GM04503 (cell line): ENCODE measurements around the gene FXN.
"Not testable (repeated sequence)": the region's sequence is repeated elsewhere in the genome, so short reads cannot be mapped to it uniquely, and the experiment has no call there.

Experiments used
- DNase-seq: peaks from one replicate; pipeline ENCODE4 v3.0.0-alpha.2; 2012; ENCODE audit warnings: low read depth

Gene FXN

GRCh38 chr9:69027355-69028097 lies 8.0 kb upstream of the FXN start:
- no peak for DNase-seq

DNA sequence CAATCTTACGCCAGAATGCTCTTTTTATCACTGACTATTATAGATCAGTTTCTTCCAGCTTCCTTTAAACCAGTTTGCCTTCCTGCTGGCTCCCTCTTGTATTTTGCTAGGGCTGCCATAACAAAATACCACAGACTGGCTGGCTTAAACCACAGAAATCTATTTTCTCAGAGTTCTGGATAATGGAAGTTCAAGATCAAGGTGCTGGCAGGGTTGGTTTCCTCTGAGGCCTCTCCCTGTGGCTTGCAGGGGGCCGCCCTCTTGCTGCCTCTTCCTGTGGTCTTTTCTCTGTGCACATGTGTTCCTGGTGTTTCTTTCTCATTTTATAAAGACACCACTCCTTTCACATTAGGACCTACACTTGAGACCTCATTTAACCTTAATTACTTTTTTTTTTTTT lies 6.8 kb upstream of the FXN start:
- DNase-seq, result no peak

DNA sequence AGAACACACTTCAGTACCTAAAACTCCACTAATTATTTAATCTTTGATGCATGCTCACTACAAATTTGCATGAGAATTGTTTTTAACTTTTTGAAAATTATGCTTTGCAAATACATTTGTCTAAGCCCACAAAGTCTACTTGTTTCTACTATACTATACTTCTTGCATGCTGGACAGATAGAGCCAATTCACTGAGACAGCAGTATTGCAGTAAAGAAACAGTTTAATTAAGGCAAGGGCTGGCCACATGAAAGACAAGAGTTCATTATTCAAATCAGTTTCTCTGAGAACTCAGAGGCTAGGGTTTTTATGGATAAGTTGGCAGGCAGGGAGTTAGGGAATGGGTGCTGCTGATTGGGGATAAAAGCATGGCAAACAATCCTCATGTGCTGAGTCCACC lies 6.0 kb upstream of the FXN start:
- DNase-seq, result no peak

GRCh38 chr9:69030851-69031645 lies 4.5 kb upstream of the FXN start:
- no peak for DNase-seq

- no peak for DNase-seq
Observed at GRCh38 chr9:69034071-69034470, 1.5 kb upstream of the FXN start.

DNA sequence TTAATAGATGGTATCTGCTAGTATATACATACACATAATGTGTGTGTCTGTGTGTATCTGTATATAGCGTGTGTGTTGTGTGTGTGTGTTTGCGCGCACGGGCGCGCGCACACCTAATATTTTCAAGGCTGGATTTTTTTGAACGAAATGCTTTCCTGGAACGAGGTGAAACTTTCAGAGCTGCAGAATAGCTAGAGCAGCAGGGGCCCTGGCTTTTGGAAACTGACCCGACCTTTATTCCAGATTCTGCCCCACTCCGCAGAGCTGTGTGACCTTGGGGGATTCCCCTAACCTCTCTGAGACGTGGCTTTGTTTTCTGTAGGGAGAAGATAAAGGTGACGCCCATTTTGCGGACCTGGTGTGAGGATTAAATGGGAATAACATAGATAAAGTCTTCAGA lies 757 bp downstream of the FXN start:
- DNase-seq, result no peak

DNA sequence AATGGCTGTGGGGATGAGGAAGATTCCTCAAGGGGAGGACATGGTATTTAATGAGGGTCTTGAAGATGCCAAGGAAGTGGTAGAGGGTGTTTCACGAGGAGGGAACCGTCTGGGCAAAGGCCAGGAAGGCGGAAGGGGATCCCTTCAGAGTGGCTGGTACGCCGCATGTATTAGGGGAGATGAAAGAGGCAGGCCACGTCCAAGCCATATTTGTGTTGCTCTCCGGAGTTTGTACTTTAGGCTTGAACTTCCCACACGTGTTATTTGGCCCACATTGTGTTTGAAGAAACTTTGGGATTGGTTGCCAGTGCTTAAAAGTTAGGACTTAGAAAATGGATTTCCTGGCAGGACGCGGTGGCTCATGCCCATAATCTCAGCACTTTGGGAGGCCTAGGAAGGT lies 1.2 kb downstream of the FXN start:
- DNase-seq, result no peak

DNA sequence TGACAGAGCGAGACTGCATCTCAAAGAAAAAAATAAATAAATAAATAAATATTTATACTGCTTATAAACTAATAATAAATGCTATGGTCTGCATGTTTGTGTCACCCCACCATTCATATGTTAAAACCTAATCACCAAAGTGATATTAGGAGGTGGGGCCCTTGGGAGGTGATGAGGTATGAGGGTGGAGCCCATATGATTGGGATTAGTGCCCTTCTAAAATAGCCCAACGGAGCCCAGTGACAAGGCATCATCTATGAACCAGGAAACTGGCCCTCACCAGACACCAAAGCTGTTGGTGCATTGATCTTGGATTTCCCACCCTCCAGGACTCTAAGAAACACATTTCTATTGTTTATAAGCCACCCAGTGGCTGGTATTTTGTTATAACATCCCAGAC lies 5.1 kb downstream of the FXN start:
- no peak for DNase-seq

GRCh38 chr9:69044240-69045219 lies 9.0 kb downstream of the FXN start:
- no peak for DNase-seq

DNA sequence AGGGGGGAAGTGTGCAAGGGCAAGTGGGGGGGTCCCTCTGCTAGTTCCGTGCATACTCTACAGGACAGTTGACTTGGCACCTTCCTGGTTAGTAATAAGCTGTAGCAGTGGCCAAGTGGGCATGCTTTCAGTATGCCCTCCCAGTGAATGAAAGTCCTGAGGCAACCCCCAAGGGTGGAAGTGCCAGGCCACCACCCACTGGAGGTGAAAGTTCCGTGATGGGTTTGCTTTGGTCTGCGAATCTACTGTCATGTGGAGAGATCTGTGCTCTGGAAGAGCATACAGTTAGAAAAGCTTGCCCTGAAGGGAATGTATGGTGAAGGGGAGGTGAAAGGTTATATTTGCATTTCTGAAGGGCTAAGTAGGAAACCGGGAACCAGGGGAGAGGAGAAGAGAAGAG lies 10.3 kb downstream of the FXN start:
- DNase-seq, result no peak

DNA sequence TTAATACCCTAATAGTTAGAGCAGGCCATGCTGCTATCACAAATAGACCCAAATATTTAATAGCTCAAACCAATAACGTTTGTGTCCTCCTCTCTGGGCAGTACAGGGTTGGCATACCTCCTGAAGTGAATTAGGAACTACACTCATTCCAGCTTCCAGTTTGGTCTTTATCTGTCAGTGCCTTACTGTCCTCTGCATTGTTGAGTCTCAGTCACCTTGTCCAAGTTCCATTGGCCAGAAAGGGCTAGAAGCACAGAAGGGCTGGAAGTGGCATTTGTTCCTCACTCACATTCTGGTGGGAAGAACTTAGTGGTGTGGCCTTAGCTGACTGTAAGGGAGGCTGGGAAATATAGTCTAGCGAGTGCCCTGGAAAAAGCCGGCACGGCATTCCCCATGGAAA lies 11.2 kb downstream of the FXN start:
- DNase-seq, result no peak

DNA sequence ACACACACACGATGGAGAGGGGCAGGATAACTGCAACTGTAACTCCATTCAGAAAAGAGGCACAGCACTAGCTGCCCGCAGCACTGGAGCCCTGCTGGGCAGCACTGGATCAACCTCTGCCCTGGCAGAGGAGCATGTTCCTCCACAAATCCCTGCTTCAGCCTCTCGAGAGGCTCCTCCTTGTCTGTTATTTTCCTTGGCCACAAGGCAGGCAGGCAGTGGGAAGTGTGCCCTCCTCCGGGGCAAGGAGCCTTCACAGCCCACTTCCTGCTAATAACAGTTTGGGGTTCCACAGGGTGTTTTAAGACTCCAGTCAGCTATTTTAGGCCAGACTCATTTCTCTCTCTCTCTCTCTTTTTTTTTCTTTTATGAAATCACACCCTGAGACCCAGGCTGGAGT lies 11.8 kb downstream of the FXN start:
- no peak for DNase-seq

DNA sequence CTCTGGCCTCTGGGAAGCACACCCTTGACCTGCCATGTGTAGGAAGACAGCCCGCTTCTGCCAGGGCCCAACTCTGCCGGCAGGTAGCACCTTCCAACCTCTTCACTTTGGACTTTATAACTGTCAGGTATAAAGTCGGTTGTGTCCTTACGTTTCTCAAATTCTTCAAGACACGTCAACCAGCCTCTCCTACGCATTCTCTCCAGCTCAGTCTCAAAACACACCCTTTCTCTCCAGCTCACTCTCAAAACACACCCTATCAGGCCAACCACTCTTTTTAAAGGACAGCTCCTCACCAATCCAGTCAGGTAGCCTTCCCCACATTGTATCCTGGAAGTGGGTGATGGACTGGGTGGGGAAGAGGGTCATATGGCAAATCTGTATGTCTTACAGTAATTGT lies 13.5 kb downstream of the FXN start:
- no peak for DNase-seq

- not testable (repeated sequence) for DNase-seq
Observed at GRCh38 chr9:69050936-69051335, 15.4 kb downstream of the FXN start.

- DNase-seq, result no peak
Observed at GRCh38 chr9:69054989-69055388, 19.4 kb downstream of the FXN start.

DNA sequence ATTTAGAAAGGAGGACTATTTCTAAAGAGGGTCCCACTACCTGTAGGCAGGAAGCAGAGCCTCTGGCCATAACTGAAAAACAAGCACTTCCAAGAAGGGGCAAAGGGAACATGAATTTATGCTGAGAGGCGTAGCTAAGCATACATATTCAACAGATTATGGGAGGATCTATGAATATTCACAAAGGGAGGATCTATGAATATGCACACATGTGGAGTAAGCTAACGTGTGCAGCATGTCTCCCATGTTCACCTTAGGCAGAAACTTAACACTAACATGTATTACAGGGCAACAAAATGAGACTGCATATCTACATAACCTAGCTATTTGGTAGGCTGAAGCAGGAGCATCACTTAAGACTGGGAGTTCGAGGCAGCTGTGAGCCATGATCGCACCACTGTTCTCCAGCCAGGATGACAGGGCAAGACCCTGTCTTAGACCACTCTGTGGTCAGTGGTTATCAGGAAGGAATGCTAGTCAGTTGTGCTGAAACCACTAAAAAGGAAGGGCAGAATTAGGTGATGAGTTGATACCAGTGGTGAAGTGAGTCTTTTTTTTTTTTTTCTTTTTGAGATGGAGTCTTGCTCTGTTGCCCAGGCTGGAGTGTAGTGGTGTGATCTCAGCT lies 20.8 kb downstream of the FXN start:
- no peak for DNase-seq

- no peak for DNase-seq
Observed at GRCh38 chr9:69058101-69058500, 22.5 kb downstream of the FXN start.

GRCh38 chr9:69060766-69061165 lies 25.2 kb downstream of the FXN start:
- DNase-seq, result no peak

DNA sequence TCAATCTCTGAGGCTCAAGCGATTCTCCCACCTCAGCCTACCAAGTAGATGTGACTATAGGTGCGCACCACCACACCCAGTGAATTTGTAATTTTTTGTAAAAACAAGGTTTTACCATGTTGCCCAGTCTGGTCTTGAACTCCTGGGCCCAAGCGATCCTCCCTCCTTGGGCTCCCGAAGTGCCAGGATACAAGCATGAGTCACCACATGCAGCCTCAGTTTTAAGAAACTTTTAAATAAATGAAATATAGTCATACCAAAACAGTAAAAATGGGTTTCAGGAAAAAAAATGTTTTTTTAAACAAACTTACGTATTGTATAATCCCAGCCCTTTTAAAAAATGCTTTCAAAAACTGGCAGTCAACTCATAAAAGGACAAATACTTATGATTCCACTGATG lies 26.6 kb downstream of the FXN start:
- no peak for DNase-seq

- DNase-seq, result no peak
Observed at GRCh38 chr9:69063839-69064238, 28.3 kb downstream of the FXN start.

DNA sequence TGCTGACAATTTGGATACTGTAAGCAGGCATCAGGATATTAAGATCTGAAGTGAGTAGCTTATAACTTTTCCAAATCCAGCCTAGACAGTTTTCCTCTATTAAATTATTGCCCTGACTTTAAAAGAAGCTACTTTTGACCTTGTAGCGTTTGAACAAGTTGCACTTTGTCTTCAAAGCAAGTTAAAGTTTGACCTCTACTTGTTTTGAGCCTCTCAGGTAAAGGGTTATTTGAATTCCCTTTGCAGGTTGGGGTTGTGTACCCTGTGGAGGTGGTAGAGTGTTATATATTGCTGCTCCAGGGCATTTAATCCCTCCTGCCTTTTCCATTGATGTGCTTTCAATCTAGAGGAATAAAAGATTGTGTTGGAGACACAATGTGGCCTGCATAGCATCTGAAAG lies 30.1 kb downstream of the FXN start:
- no peak for DNase-seq

DNA sequence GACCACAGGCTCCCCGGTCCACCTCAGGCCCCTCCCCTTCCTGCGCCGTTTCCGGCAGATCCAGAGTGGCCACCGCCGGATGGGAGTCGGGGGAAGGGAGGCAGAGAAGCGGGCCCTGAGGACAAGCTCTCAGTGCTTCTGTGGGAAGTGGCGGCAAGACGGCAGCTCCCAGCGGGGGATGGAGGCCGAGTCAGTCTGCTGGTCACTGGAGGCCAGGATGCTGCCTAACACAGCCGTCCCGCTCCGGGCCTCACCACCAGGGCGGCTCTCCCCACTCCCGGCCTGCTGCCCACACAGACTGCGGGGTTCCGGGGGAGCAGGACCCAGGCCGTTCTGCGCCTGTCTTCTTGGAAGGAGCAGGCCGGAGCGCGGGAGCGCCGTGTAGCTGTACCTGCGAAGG lies 31.4 kb downstream of the FXN start:
- DNase-seq, result no peak
